DND-41 (cell line): Measurements from ENCODE around the gene PDXDC1.
"Not testable (repeated sequence)": the region's sequence is repeated elsewhere in the genome, so short reads cannot be mapped to it uniquely, and the experiment has no call there.

ENCODE experiments used
- ATAC-seq: fragments of 200-7000 bp; cut with Tn5 transposase; 3 replicates; pipeline ENCODE4 v1.9.1; 2021; ENCODE audit warnings: low read depth; ENCODE audit not compliant: insufficient read depth
- DNase-seq: peaks from one replicate; pipeline ENCODE4 v3.0.0-alpha.2; 2020
- H2AFZ ChIP-seq: 2 replicates; pipeline ENCODE4 v1.6.0; 2012; ENCODE audit warnings: low read depth, low read length
- H3K27ac ChIP-seq: 2 replicates; pipeline ENCODE4 v1.5.1; 2012; ENCODE audit warnings: low read length, inconsistent platforms
- H3K27me3 ChIP-seq: fragments of 200-600 bp; sonication (generic); 2 replicates; pipeline ENCODE4 v1.6.0; 2012; ENCODE audit warnings: low read length, mild to moderate bottlenecking, inconsistent platforms; ENCODE audit not compliant: insufficient read depth, poor library complexity
- H3K36me3 ChIP-seq: 2 replicates; pipeline ENCODE4 v1.5.1; 2012; ENCODE audit warnings: low read length, inconsistent platforms; ENCODE audit not compliant: insufficient read depth
- H3K4me1 ChIP-seq: 2 replicates; pipeline ENCODE4 v1.5.1; 2012; ENCODE audit warnings: mild to moderate bottlenecking, low read length; ENCODE audit not compliant: insufficient read depth
- H3K4me2 ChIP-seq: 2 replicates; pipeline ENCODE4 v1.6.0; 2012; ENCODE audit warnings: mild to moderate bottlenecking, moderate library complexity, low read length, inconsistent platforms; ENCODE audit not compliant: insufficient read depth
- H3K4me3 ChIP-seq, 2 experiments: fragments of 200-600 bp in 1 of 2; shearing (Covaris generic) in 1 of 2; 2 replicates each; pipeline ENCODE4 v1.5.1; 2012 to 2016; ENCODE audit warnings: inconsistent platforms in 2 of 2, low read length in 2 of 2, mild to moderate bottlenecking in 2 of 2, low read depth in 1 of 2, moderate library complexity in 1 of 2
- H3K79me2 ChIP-seq: 2 replicates; pipeline ENCODE4 v1.6.0; 2012; ENCODE audit warnings: low read length, inconsistent platforms; ENCODE audit not compliant: insufficient read depth
- H3K9ac ChIP-seq: 2 replicates; pipeline ENCODE4 v1.6.0; 2012; ENCODE audit warnings: low read depth, mild to moderate bottlenecking, inconsistent platforms, low read length, moderate library complexity
- H3K9me3 ChIP-seq: 2 replicates; pipeline ENCODE4 v1.5.1; 2012; ENCODE audit warnings: low read length, moderate library complexity, mild to moderate bottlenecking, inconsistent platforms; ENCODE audit not compliant: insufficient read depth, severe bottlenecking
- H4K20me1 ChIP-seq: 2 replicates; pipeline ENCODE4 v1.6.0; 2012; ENCODE audit warnings: low read length; ENCODE audit not compliant: insufficient read depth

The PDXDC1 gene

DNA sequence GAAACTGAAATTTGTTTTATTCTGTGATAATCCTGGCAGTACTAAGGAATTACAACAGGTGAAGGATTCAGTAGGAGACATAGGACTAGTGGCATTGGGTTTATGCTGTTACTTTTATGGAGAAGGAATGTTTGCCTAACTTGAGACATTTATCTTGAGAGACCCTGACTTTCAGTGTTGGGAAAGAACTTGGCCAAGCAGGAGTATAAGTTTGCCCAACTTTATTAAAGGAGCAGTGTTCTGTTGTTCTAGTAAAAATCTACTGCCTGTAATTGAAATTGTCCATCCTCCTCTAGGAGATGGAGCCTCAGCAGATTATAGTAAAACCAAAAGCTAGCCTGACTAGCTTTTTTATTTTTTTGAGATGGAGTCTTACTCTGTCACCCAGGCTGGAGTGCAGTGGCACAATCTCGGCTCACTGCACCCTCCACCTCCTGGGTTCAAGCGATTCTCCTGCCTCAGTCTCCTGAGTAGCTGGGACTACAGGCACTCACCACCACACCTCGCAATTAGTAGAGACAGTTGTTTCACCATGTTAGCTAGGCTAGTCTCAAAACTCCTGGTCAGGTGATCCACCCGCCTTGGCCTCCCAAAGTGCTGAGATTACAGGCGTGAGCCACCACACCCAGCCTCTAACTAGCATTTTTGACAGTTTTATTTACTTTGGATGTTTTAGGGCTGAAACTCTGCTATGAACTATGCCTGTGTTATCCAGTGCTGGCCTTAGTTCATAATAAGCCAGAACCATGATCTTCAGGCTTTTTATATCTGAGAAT lies 30.7 kb downstream of the PDXDC1 start:
- not testable (repeated sequence) for H3K4me1 ChIP-seq, H3K4me3 ChIP-seq, H3K9me3 ChIP-seq, H3K9ac ChIP-seq, ATAC-seq, DNase-seq, H3K27me3 ChIP-seq, H4K20me1 ChIP-seq, H3K4me2 ChIP-seq, H3K27ac ChIP-seq, H2AFZ ChIP-seq, H3K79me2 ChIP-seq
- H3K36me3 ChIP-seq = peaks cover 22% of the 10 kb centered on the region

DNA sequence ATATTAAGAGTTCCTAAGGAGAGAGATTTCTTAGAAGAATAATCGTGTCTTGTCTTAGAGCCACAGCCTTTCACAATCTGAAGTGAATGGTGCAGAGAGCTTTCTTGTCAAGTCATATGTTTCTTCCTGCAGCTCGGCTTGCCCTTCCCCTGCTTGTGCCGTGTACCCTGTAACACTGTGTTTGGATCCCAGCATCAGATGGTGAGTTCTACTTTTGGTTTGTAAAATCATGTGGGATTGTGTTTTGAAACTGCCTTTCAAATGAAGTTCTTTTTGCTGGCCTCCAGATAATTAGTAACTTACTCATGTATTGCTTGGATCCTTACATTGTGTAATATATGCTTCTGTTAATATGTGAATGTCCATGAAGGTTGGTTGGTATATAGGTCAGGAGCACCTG lies 33.8 kb downstream of the PDXDC1 start:
- ATAC-seq, H3K9ac ChIP-seq, H4K20me1 ChIP-seq, H3K4me3 ChIP-seq, H3K4me2 ChIP-seq, H3K4me1 ChIP-seq, H3K27ac ChIP-seq, H3K9me3 ChIP-seq, H2AFZ ChIP-seq, H3K79me2 ChIP-seq, H3K27me3 ChIP-seq, DNase-seq: not testable (repeated sequence)
- H3K36me3 ChIP-seq = peaks cover 26% of the 10 kb centered on the region

DNA sequence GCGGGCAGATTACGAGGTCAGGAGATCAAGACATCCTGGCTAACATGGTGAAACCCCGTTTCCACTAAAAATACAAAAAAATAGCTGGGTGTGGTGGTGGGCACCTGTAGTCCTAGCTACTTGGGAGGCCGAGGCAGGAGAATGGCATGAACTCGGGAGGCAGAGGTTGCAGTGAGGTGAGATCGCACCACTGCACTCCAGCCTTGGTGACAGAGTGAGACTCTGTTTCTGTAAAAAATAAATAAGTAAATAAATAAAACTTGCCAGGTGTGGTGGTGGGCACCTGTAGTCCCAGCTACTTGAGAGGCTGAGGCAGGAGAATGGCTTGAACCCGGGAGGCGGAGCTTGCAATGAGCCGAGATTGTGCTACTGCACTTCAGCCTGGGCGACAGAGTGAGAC lies 38.1 kb downstream of the PDXDC1 start:
- H3K4me1 ChIP-seq = peaks cover 14% of the 10 kb centered on the region
- not testable (repeated sequence) for H3K27ac ChIP-seq, H3K9me3 ChIP-seq, H3K4me3 ChIP-seq, H3K79me2 ChIP-seq, H2AFZ ChIP-seq, H3K27me3 ChIP-seq, H3K4me2 ChIP-seq, H3K9ac ChIP-seq, DNase-seq, ATAC-seq, H4K20me1 ChIP-seq
- H3K36me3 ChIP-seq = peaks cover 34% of the 10 kb centered on the region

DNA sequence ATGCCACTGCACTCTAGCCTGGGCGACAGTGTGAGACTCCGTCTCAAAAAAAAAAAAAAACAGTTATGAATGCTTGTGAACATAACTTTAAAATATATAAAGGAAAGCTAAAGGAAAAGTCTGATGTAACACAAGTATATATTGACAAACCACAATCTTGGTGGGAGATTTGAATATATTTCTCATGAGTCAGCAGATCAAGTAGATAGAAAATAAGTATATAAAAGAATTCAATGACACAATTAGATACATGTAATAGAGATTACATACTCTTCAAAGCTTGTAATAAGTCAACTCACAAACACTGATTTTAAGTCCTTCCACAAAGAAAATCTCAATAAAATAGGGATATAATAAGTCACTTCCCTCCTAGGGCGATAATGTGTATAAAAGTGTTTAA lies 40.8 kb downstream of the PDXDC1 start:
- H4K20me1 ChIP-seq, H3K4me2 ChIP-seq, ATAC-seq, DNase-seq, H3K27ac ChIP-seq, H2AFZ ChIP-seq, H3K27me3 ChIP-seq, H3K9ac ChIP-seq, H3K9me3 ChIP-seq, H3K4me3 ChIP-seq, H3K79me2 ChIP-seq: not testable (repeated sequence)
- peaks cover 36% of the 10 kb centered on the region for H3K36me3 ChIP-seq
- peaks cover 14% of the 10 kb centered on the region for H3K4me1 ChIP-seq

GRCh38 chr16:15016354-15016753 lies 41.5 kb downstream of the PDXDC1 start:
- H2AFZ ChIP-seq, H3K4me2 ChIP-seq: not testable (repeated sequence)
- peaks cover 34% of the 10 kb centered on the region for H3K36me3 ChIP-seq

GRCh38 chr16:15016951-15017580 lies 42.2 kb downstream of the PDXDC1 start:
- peaks cover 14% of the 10 kb centered on the region for H3K4me1 ChIP-seq
- H3K79me2 ChIP-seq, H3K27me3 ChIP-seq, H4K20me1 ChIP-seq, H3K4me3 ChIP-seq, H2AFZ ChIP-seq, ATAC-seq, DNase-seq, H3K9ac ChIP-seq, H3K4me2 ChIP-seq, H3K27ac ChIP-seq, H3K9me3 ChIP-seq: not testable (repeated sequence)
- peaks cover 40% of the 10 kb centered on the region for H3K36me3 ChIP-seq

More at GRCh38 chr16:15016354-15016753, 41.5 kb downstream of the PDXDC1 start:
- H3K27ac ChIP-seq, H3K4me3 ChIP-seq, H4K20me1 ChIP-seq, H3K9ac ChIP-seq, H3K9me3 ChIP-seq, H3K27me3 ChIP-seq, DNase-seq, H3K79me2 ChIP-seq, ATAC-seq: not testable (repeated sequence)
- peaks cover 14% of the 10 kb centered on the region for H3K4me1 ChIP-seq

- not testable (repeated sequence) for H3K9me3 ChIP-seq, H3K27me3 ChIP-seq, H3K79me2 ChIP-seq, H3K27ac ChIP-seq, ATAC-seq, H3K4me1 ChIP-seq, H3K4me3 ChIP-seq, DNase-seq, H3K9ac ChIP-seq, H2AFZ ChIP-seq, H3K4me2 ChIP-seq
- Histone ChIP-seq H4K20me1 (peaks cover 21% of the 10 kb centered on the region; the same call in 1 of the 2 replicates), H3K36me3 (peaks cover 60% of the 10 kb centered on the region)
These were observed 46.6 kb downstream of the PDXDC1 start for GRCh38 chr16:15021429-15021828.
